BE2C (cell line): ENCODE data around the gene CEP57.

Source experiments
- DNase-seq: peaks from one replicate; pipeline ENCODE4 v3.0.0-alpha.2; 2020
- H3K27me3 ChIP-seq: fragments of 250-450 bp; sonication (Bioruptor Pico); 2 replicates; pipeline ENCODE4 v1.5.1; 2020; ENCODE audit warnings: mild to moderate bottlenecking
- H3K36me3 ChIP-seq: fragments of 250-450 bp; sonication (Bioruptor Pico); 2 replicates; pipeline ENCODE4 v1.5.1; 2020; ENCODE audit warnings: mild to moderate bottlenecking
- H3K4me1 ChIP-seq: fragments of 250-450 bp; sonication (Bioruptor Pico); 2 replicates; pipeline ENCODE4 v1.5.1; 2020
- H3K4me3 ChIP-seq: 2 replicates; pipeline ENCODE4 v1.5.1; 2011; ENCODE audit warnings: low read depth, low read length
- H3K9me3 ChIP-seq: fragments of 250-450 bp; sonication (Bioruptor Pico); 2 replicates; pipeline ENCODE4 v1.5.1; 2020
- CTCF ChIP-seq: IDR thresholded peaks from 2 replicates; pipeline ENCODE4 v1.5.1; 2012; ENCODE audit warnings: mild to moderate bottlenecking, low read depth, low read length

Gene CEP57

DNA sequence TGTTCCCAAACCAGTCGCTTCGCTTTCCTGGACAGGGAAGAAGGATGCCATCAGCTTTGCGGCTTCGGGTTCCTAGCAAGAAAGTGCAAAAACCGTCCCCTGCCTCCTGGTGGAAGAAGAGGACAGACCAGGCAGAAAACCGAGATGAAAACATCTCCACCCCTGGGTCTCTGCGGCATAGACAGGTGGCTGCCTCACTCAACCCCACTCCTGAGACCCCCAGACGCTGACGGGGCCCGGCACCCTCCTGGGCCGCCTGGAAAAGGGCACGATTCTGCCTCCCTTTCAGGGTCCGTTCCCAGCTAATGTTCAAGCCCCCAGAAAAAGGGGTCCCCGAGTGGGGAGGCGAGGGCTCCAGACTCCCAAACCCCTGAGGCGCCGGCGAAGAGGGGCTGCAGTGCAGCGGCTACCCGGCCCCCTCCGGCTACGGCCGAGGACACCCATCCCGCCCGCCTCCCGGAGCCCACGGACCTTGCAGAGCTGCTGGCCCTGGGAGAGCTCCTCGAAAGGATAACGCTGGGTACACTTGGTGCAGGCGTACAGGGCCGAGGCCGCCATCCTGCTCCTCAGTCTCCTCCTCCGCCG lies 1.3 kb upstream of the CEP57 start:
- H3K4me3 ChIP-seq: peak overlapping the region; percentile 97
- H3K36me3 ChIP-seq: peaks cover 23% of the 10 kb centered on the region
- TF ChIP-seq CTCF: peak; percentile 45
- no peaks in the 10 kb centered on the region for H3K27me3 ChIP-seq
- peak; percentile 62 for DNase-seq
- no peaks in the 10 kb centered on the region for H3K4me1 ChIP-seq
- no peaks in the 10 kb centered on the region for H3K9me3 ChIP-seq

- peaks cover 19% of the 10 kb centered on the region for H3K36me3 ChIP-seq
Observed at GRCh38 chr11:95789506-95790122, 684 bp upstream of the CEP57 start, which contains the start of gene FAM76B. Gene FAM76B (minus strand): TSS chr11:95789782. CDS start chr11:95789478, 304 bp downstream.

GRCh38 chr11:95790933-95791708 lies 823 bp downstream of the CEP57 start:
- Histone ChIP-seq H3K4me1 (no peaks in the 10 kb centered on the region), H3K4me3 (peak overlapping the region; percentile 97), H3K27me3 (no peaks in the 10 kb centered on the region), H3K36me3 (peaks cover 4% of the 10 kb centered on the region), H3K9me3 (no peaks in the 10 kb centered on the region)
- TF ChIP-seq CTCF: no peak
- DNase-seq: peak; percentile 60

More at GRCh38 chr11:95789506-95790122, 684 bp upstream of the CEP57 start, which contains the start of gene FAM76B:
- Histone ChIP-seq H3K27me3 (no peaks in the 10 kb centered on the region), H3K9me3 (no peaks in the 10 kb centered on the region), H3K4me3 (peak within 1 kb of the TSS; percentile 97), H3K4me1 (no peaks in the 10 kb centered on the region)
- no peak for TF ChIP-seq CTCF
- DNase-seq: peak; percentile 97

- Histone ChIP-seq H3K36me3 (no peaks in the 10 kb centered on the region; the same call in 1 of the 2 replicates), H3K4me3 (peak overlapping the region; percentile 97), H3K27me3 (no peaks in the 10 kb centered on the region), H3K9me3 (no peaks in the 10 kb centered on the region), H3K4me1 (no peaks in the 10 kb centered on the region)
- TF ChIP-seq CTCF: no peak
- no peak for DNase-seq
Observed at GRCh38 chr11:95791709-95792033, 1.4 kb downstream of the CEP57 start.

DNA sequence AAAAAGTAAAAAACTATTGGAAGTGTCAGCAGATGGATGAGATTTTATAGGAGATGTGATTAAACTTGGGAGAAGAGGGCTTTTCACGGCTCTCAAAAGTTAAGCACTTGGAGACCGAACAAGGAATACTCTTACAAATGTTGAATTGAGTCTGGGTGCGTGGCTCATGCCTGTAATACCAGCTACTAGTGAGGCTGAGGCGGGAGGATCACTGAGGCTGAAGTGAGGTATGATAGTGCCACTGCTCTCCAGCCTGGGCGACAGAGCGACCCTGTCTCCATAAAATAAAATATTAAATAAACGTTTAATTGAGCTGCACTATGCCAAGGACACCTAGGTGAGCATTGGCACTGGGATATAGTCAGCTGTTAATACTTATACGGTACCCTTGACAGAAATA lies 1.9 kb downstream of the CEP57 start:
- no peak for DNase-seq
- Histone ChIP-seq H3K4me3 (peak overlapping the region; percentile 97), H3K4me1 (no peaks in the 10 kb centered on the region), H3K36me3 (no peaks in the 10 kb centered on the region; the same call in 1 of the 2 replicates), H3K27me3 (no peaks in the 10 kb centered on the region), H3K9me3 (no peaks in the 10 kb centered on the region)
- TF ChIP-seq CTCF: no peak
